HEK293 (cell line): ENCODE data around the gene MAEA.

Source experiments
- CTCF ChIP-seq: fragments of 450-650 bp; formaldehyde crosslinking; IDR thresholded peaks from 2 replicates; pipeline ENCODE4 v1.5.1; 2016; ENCODE audit warnings: missing biosample characterization, missing genetic modification characterization
- FEZF1 ChIP-seq: fragments of 450-650 bp; formaldehyde crosslinking; IDR thresholded peaks from 2 replicates; pipeline ENCODE4 v1.5.1; 2016; ENCODE audit warnings: missing biosample characterization, missing genetic modification characterization
- TCF7L2 ChIP-seq: IDR thresholded peaks from 2 replicates; pipeline ENCODE4 v1.6.1; 2011; ENCODE audit warnings: low read depth, mild to moderate bottlenecking, inconsistent platforms, low read length, moderate library complexity, borderline replicate concordance
- YY1 ChIP-seq: fragments of 450-650 bp; formaldehyde crosslinking; IDR thresholded peaks from 2 replicates; pipeline ENCODE4 v1.5.1; 2018; ENCODE audit warnings: missing biosample characterization, missing genetic modification characterization
- ZNF23 ChIP-seq: fragments of 450-650 bp; formaldehyde crosslinking; IDR thresholded peaks from 2 replicates; pipeline ENCODE4 v1.5.1; 2016; ENCODE audit warnings: missing biosample characterization, missing genetic modification characterization, borderline replicate concordance

- TF ChIP-seq YY1 (tag by site-specific recombination) (no peak), ZNF23 (tag by site-specific recombination) (no peak), FEZF1 (tag by site-specific recombination) (no peak), CTCF (tag by site-specific recombination) (no peak), TCF7L2 (no peak)
Observed at GRCh38 chr4:1354136-1354982, 64.7 kb downstream of the MAEA start.
